ENCODE results near the gene VTI1A. TPM values are rescaled to one million over a fixed set of nuclear protein-coding genes. Genes with fewer than 3 reads are reported as not detected.

The VTI1A gene
- total and polyA plus RNA-seq, 9 of the 15 experiments (the other 6 are each of a cell fraction or from before 2014, with no cell fraction given): 9.3 to 21.4 (median 16.0) TPM

DNA sequence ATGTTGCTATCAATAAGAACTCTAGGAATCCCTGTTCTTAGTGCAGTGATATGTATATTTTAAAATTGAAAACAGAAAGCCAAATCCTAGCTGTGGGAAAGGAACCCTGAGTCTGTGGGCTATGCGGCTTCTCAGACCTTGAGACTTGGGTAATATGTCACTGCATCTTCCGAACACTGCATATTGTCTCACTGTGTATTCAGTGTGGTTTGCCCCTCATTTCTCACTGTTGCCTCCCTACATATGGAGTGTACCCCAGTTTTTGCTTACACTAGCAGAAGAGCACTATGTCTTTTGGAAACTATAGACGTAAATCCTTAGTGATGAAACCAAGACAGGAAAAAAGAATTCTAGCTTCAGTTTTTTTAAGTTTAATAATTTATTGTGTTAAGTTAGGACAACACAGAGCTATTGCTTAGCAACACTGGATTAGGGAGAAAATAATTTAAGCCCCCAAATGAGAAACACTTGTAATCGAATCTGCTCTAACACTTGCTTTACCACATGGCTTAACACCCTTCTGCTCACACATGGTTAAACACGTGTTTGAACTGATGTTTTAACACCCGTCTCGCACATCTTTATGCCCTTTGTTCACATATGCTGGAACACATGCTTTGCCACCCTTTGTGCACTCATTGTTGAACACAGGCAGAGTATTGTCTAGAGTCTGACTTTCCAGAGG, 251.3 kb downstream of the VTI1A start:
- Histone ChIP-seq H3K36me3 (ENCODE audit: control insufficient read depth, insufficient read depth, low read length) (no peaks in the 10 kb centered on the region), H4K20me1 (replicated peaks; ENCODE audit: control insufficient read depth, insufficient read depth, low read length) (no peaks in the 10 kb centered on the region), H3K9ac (ENCODE audit: insufficient read depth in 1 of 2, low read depth in 2 of 2, low read length in 2 of 2) (no peak overlapping the region), H3K4me2 (ENCODE audit: insufficient read depth, low read length) (no peak overlapping the region), H2AFZ (ENCODE audit: low read depth, low read length) (no peak overlapping the region), H3K27ac (ENCODE audit: extremely low read depth, low read depth, low read length) (no peak overlapping the region), H3K27me3 (ENCODE audit: control insufficient read depth in 2 of 2, insufficient read depth in 2 of 2, low read length in 2 of 2) (no peaks in the 10 kb centered on the region), H3K9me3 (replicated peaks; ENCODE audit: control insufficient read depth, insufficient read depth, low read depth, low read length) (no peaks in the 10 kb centered on the region), H3K4me3 (no peak overlapping the region), H3K9me1 (ENCODE audit: control insufficient read depth, insufficient read depth, low read length) (no peaks in the 10 kb centered on the region), H3K79me2 (ENCODE audit: control insufficient read depth, insufficient read depth, low read length) (no peaks in the 10 kb centered on the region), H3K4me1 (replicated peaks in 1 of 2; ENCODE audit: control insufficient read depth in 2 of 2, insufficient read depth in 2 of 2, low read length in 2 of 2) (no peaks in the 10 kb centered on the region)
- CTCF ChIA-PET (ENCODE audit: low intra/inter-chr PET ratio): no interaction called here
- POLR2A ChIA-PET: no interaction called here
- 74% methylated on average over 5 of the region's 7 CpGs for WGBS (ENCODE audit: insufficient coverage, low coverage, missing lambda C conversion rate)
- no TSS peak for BruUV-seq (replicated peaks)
- DNase-seq (ENCODE audit: extremely low read depth in 1 of 4, low spot score in 3 of 4) (no peak), ATAC-seq (no peak), FAIRE-seq (no peak)
- intact Hi-C loops (cut with micrococcal nuclease) (no loop called here), in situ Hi-C loops (cut with MboI) (no loop called here)
- TF ChIP-seq, protein P1, sequence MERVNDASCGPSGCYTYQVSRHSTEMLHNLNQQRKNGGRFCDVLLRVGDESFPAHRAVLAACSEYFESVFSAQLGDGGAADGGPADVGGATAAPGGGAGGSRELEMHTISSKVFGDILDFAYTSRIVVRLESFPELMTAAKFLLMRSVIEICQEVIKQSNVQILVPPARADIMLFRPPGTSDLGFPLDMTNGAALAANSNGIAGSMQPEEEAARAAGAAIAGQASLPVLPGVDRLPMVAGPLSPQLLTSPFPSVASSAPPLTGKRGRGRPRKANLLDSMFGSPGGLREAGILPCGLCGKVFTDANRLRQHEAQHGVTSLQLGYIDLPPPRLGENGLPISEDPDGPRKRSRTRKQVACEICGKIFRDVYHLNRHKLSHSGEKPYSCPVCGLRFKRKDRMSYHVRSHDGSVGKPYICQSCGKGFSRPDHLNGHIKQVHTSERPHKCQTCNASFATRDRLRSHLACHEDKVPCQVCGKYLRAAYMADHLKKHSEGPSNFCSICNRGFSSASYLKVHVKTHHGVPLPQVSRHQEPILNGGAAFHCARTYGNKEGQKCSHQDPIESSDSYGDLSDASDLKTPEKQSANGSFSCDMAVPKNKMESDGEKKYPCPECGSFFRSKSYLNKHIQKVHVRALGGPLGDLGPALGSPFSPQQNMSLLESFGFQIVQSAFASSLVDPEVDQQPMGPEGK (CRISPR knock-in tag; IDR thresholded peaks at IDR 0.05; ENCODE audit: borderline replicate concordance): no peak
- TF ChIP-seq, protein P2, sequence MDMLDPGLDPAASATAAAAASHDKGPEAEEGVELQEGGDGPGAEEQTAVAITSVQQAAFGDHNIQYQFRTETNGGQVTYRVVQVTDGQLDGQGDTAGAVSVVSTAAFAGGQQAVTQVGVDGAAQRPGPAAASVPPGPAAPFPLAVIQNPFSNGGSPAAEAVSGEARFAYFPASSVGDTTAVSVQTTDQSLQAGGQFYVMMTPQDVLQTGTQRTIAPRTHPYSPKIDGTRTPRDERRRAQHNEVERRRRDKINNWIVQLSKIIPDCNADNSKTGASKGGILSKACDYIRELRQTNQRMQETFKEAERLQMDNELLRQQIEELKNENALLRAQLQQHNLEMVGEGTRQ (CRISPR knock-in tag; IDR thresholded peaks at IDR 0.05): no peak
- no peak for TF ChIP-seq ZNF717 (CRISPR knock-in tag; IDR thresholded peaks at IDR 0.05)
- no peak for TF ChIP-seq HNRNPUL1 (IDR thresholded peaks at IDR 0.05; ENCODE audit: low read length)
- TF ChIP-seq XRCC4 (IDR thresholded peaks at IDR 0.05; ENCODE audit: extremely low read depth, insufficient read depth, insufficient read length): no peak
- no peak for TF ChIP-seq NFE2L1 (tag; IDR thresholded peaks at IDR 0.05; ENCODE audit: borderline replicate concordance, low read depth)

Measured in K562 (cell line).